Osteoblast (primary cell): ENCODE measurements around the gene TTF2. TPM values are rescaled to one million over a fixed set of nuclear protein-coding genes. Genes with fewer than 3 reads are reported as not detected.
"Not testable (repeated sequence)": the region's sequence is repeated elsewhere in the genome, so short reads cannot be mapped to it uniquely, and the experiment has no call there.

Experiments used
- DNase-seq: peaks from one replicate; pipeline ENCODE4 v3.0.0; 2011; ENCODE audit warnings: low spot score, mixed read lengths; ENCODE audit not compliant: insufficient read length; ENCODE audit errors: missing footprints
- H2AFZ ChIP-seq: 2 replicates; pipeline ENCODE4 v1.6.0; 2011; ENCODE audit warnings: mild to moderate bottlenecking, low read length
- H3K27ac ChIP-seq: 2 replicates; pipeline ENCODE4 v1.5.1; 2011; ENCODE audit warnings: mild to moderate bottlenecking, low read depth, low read length, moderate library complexity
- H3K27me3 ChIP-seq: 2 replicates; pipeline ENCODE4 v1.6.0; 2012; ENCODE audit warnings: mild to moderate bottlenecking, control low read depth, inconsistent platforms, low read length, moderate library complexity; ENCODE audit not compliant: insufficient read depth
- H3K36me3 ChIP-seq: 2 replicates; pipeline ENCODE4 v1.5.1; 2011; ENCODE audit warnings: mild to moderate bottlenecking, low read length, control low read depth, moderate library complexity; ENCODE audit not compliant: insufficient read depth
- H3K4me1 ChIP-seq: 2 replicates; pipeline ENCODE4 v1.5.1; 2011; ENCODE audit warnings: mild to moderate bottlenecking, low read length, control low read depth, moderate library complexity; ENCODE audit not compliant: insufficient read depth
- H3K4me2 ChIP-seq: 2 replicates; pipeline ENCODE4 v1.6.0; 2011; ENCODE audit warnings: mild to moderate bottlenecking, low read length; ENCODE audit not compliant: insufficient read depth
- H3K4me3 ChIP-seq: fragments of 200-600 bp; sonication (generic); 3 replicates; pipeline ENCODE4 v1.5.1; 2012; ENCODE audit warnings: mild to moderate bottlenecking, low read length, inconsistent platforms; ENCODE audit not compliant: insufficient read depth
- H3K79me2 ChIP-seq: 2 replicates; pipeline ENCODE4 v1.6.0; 2012; ENCODE audit warnings: mild to moderate bottlenecking, low read length, control low read depth, inconsistent platforms; ENCODE audit not compliant: insufficient read depth
- H3K9me3 ChIP-seq: 2 replicates; pipeline ENCODE4 v1.5.1; 2011; ENCODE audit warnings: low read depth, low read length, control low read depth
- H4K20me1 ChIP-seq: 2 replicates; pipeline ENCODE4 v1.6.0; 2012; ENCODE audit warnings: mild to moderate bottlenecking, low read length, control low read depth; ENCODE audit not compliant: insufficient read depth
- total RNA-seq: library from RNA; depleted of rRNA; stranded (reverse); fragments of >200 nt; gene quantifications from 2 replicates; pipeline ENCODE4 v1.2.3, GENCODE V29; 2012
- TF ChIP-seq, protein P1 (sequence below): IDR thresholded peaks from 2 replicates; pipeline ENCODE4 v1.5.1; 2011; ENCODE audit warnings: mild to moderate bottlenecking, low read depth, low read length, moderate library complexity; ENCODE audit errors: extremely low read depth

TTF2 gene
- total RNA-seq, 1 donor, result 5.4 TPM

DNA sequence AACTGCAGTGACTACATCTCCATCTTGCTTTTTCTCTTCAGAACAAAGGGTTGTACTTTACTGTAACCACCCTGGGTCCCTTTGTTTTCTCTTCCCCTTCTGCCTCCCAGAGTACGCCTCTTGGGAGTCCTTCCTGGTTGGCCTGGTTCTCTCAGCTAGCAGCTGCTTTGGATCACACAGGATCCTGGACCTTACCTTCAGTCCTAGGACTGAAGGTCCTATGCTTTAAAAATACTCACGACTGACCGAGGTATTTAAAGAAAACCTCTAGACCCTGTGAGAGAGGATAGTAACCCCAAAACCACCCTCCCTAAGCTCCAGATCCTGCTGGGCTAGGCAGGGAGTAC is 56.6 kb downstream of the TTF2 start:
- Histone ChIP-seq H3K79me2 (no peaks in the 10 kb centered on the region), H3K27ac (no peak overlapping the region), H3K27me3 (no peaks in the 10 kb centered on the region), H3K36me3 (peaks cover 11% of the 10 kb centered on the region), H3K9me3 (no peaks in the 10 kb centered on the region), H2AFZ (no peak overlapping the region), H4K20me1 (no peaks in the 10 kb centered on the region), H3K4me3 (no peak overlapping the region), H3K4me2 (no peak overlapping the region), H3K4me1 (peaks cover 7% of the 10 kb centered on the region)
- no peak for DNase-seq
- TF ChIP-seq, protein P1, sequence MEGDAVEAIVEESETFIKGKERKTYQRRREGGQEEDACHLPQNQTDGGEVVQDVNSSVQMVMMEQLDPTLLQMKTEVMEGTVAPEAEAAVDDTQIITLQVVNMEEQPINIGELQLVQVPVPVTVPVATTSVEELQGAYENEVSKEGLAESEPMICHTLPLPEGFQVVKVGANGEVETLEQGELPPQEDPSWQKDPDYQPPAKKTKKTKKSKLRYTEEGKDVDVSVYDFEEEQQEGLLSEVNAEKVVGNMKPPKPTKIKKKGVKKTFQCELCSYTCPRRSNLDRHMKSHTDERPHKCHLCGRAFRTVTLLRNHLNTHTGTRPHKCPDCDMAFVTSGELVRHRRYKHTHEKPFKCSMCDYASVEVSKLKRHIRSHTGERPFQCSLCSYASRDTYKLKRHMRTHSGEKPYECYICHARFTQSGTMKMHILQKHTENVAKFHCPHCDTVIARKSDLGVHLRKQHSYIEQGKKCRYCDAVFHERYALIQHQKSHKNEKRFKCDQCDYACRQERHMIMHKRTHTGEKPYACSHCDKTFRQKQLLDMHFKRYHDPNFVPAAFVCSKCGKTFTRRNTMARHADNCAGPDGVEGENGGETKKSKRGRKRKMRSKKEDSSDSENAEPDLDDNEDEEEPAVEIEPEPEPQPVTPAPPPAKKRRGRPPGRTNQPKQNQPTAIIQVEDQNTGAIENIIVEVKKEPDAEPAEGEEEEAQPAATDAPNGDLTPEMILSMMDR, result no peak

DNA sequence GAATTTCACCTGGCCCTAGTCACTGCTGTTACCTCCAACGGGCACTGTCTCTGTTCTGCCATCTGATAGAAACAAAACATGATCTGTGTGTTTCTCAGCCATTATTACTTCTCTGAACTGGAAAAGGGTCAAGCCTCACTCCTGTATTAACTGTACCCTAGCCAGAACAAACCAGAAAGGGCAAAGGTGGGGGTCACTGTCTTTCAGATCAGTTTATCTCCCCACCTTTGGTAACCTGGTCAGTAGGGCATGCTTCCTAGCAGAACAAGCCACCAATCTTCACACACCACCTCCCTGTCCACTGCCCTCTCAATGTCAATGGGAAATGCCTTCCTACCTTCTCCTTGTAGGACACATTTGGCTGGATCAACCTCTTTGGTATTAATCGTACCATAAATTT is 57.6 kb downstream of the TTF2 start:
- no peak overlapping the region for H2AFZ ChIP-seq
- DNase-seq, result no peak
- no peaks in the 10 kb centered on the region for H4K20me1 ChIP-seq

DNA sequence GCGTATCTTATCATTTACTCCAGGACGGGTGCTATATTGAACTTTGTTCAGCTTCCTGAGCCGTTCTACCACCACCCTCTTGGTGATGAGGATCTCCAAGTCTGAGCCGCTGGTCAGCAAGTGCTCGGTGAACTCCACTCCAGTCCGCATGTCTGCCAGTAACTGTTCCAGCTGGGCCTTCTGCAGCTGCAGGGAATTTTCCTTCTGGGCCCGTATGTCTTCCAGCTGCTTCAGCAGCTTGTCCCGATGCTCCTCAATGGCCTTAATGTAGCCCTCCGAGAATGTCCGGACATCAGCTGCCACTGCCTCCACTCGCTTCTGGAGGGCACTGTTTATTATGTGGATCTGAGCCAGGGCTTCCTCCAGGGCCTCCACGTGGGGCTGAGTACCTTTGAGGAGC is 58.0 kb downstream of the TTF2 start:
- H3K4me3 ChIP-seq, result no peak overlapping the region
- TF ChIP-seq, protein P1, result no peak
- no peaks in the 10 kb centered on the region for H3K27me3 ChIP-seq
- peaks cover 11% of the 10 kb centered on the region for H3K4me1 ChIP-seq
- H3K36me3 ChIP-seq, result peaks cover 11% of the 10 kb centered on the region
- H2AFZ ChIP-seq, result no peak overlapping the region
- no peak overlapping the region for H3K27ac ChIP-seq
- no peaks in the 10 kb centered on the region for H4K20me1 ChIP-seq
- H3K79me2 ChIP-seq, result no peaks in the 10 kb centered on the region
- H3K4me2 ChIP-seq, result no peak overlapping the region
- no peaks in the 10 kb centered on the region for H3K9me3 ChIP-seq
- DNase-seq, result no peak

More for the DNA sequence above, 57.6 kb downstream of the TTF2 start:
- Histone ChIP-seq H3K4me1 (peaks cover 11% of the 10 kb centered on the region), H3K4me3 (no peak overlapping the region), H3K79me2 (no peaks in the 10 kb centered on the region), H3K9me3 (no peaks in the 10 kb centered on the region), H3K27ac (no peak overlapping the region), H3K27me3 (no peaks in the 10 kb centered on the region), H3K4me2 (no peak overlapping the region), H3K36me3 (peaks cover 11% of the 10 kb centered on the region)
- TF ChIP-seq, protein P1, result no peak

DNA sequence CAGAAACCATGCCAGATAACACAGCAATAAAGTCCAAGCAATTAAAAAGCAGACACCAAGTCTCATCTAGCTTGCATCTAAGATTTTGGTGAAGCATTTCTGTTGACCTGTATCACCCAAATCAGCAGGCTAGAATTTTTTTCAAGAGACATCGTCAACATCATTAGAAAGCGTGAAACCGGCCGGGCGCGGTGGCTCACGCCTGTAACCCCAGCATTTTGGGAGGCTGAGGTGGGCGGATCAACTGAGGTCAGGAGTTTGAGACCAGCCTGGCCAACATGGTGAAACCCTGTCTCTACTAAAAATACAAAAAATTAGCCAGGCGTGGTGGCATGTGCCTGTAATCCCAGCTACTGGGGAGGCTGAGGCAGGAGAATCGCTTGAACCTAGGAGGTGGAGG is 59.0 kb downstream of the TTF2 start:
- H4K20me1 ChIP-seq, H3K27ac ChIP-seq, H3K4me2 ChIP-seq, H3K27me3 ChIP-seq, H3K36me3 ChIP-seq, H2AFZ ChIP-seq, H3K79me2 ChIP-seq, H3K4me3 ChIP-seq, DNase-seq, H3K9me3 ChIP-seq: not testable (repeated sequence)
- H3K4me1 ChIP-seq, result peaks cover 11% of the 10 kb centered on the region
